Measurements from ENCODE around the gene BTF3L4. TPM values are rescaled to one million over a fixed set of nuclear protein-coding genes. Genes with fewer than 3 reads are reported as not detected.
A peak's percentile ranks its signal among the peaks of the same experiment; 100 is the strongest.
"Not testable (repeated sequence)": the region's sequence is repeated elsewhere in the genome, so short reads cannot be mapped to it uniquely, and the experiment has no call there.

BTF3L4 gene
- total RNA-seq, 1 donor, result 76.4 TPM

DNA sequence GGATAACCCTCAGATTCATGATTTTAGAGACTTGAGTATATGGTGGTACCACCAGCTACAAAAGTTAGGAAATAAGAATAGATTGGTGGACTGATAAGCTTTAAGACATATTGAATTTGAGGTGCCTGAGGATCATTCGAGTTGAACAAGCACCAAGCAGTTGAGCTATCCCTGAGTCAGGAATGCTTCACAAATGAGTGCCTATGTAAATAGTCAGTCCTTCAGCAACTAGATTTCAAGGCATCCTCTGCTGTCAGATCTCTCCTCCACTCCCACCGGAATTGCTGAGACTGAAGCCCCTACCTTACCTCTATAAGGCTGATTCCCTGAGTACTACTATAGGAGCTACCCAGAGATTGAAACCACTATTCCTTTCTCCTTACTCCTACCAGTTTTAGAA lies 7.1 kb downstream of the BTF3L4 start:
- DNase-seq (ENCODE audit: low read depth), result no peak
- TF ChIP-seq, protein P1, sequence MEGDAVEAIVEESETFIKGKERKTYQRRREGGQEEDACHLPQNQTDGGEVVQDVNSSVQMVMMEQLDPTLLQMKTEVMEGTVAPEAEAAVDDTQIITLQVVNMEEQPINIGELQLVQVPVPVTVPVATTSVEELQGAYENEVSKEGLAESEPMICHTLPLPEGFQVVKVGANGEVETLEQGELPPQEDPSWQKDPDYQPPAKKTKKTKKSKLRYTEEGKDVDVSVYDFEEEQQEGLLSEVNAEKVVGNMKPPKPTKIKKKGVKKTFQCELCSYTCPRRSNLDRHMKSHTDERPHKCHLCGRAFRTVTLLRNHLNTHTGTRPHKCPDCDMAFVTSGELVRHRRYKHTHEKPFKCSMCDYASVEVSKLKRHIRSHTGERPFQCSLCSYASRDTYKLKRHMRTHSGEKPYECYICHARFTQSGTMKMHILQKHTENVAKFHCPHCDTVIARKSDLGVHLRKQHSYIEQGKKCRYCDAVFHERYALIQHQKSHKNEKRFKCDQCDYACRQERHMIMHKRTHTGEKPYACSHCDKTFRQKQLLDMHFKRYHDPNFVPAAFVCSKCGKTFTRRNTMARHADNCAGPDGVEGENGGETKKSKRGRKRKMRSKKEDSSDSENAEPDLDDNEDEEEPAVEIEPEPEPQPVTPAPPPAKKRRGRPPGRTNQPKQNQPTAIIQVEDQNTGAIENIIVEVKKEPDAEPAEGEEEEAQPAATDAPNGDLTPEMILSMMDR (IDR thresholded peaks at IDR 0.05; ENCODE audit: insufficient read depth, low read depth, low read length), result no peak
- H3K4me3 ChIP-seq (ENCODE audit: low read depth, low read length), result no peak overlapping the region

DNA sequence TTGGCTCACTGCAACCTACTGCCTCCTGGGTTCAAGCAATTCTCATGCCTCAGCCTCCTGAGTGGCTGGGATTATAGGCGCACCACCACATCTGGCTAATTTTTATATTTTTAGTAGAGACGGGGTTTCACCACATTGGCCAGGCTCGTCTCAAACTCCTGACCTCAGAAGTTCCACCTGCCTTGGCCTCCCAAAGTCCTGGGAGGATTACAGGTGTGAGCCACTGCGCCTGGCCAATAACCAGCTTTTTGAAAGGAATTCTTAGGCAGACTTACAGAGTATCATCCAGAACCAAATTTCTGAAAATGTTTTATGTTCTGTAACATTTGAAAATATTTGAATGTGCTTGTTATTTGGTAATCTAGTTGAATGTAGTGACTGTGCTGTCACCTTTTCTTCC lies 14.6 kb downstream of the BTF3L4 start:
- TF ChIP-seq, protein P1 (IDR thresholded peaks at IDR 0.05; ENCODE audit: insufficient read depth, low read depth, low read length), result no peak
- no peak overlapping the region for H3K4me3 ChIP-seq (ENCODE audit: low read depth, low read length)
- DNase-seq (ENCODE audit: low read depth), result no peak

DNA sequence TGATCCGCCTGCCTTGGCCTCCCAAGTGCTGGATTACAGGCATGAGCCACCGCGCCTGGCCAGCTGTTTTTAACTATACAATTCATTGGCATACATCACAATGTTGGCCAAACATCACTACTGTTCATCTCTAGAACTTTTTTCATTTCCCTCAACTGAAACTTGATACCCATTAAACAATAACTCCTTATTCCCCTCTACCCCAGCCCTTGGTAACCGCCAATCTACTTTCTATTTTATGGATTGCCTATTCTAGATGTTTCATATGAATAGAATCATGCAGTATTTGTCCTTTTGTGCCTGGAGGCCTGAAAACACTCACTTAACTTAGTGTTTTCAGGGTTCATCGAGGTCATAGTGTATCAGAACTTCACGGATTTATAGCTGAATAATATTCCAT lies 16.2 kb downstream of the BTF3L4 start:
- H3K4me3 ChIP-seq (ENCODE audit: low read depth, low read length), result no peak overlapping the region
- TF ChIP-seq, protein P1 (IDR thresholded peaks at IDR 0.05; ENCODE audit: insufficient read depth, low read depth, low read length), result no peak
- no peak for DNase-seq (ENCODE audit: low read depth)

DNA sequence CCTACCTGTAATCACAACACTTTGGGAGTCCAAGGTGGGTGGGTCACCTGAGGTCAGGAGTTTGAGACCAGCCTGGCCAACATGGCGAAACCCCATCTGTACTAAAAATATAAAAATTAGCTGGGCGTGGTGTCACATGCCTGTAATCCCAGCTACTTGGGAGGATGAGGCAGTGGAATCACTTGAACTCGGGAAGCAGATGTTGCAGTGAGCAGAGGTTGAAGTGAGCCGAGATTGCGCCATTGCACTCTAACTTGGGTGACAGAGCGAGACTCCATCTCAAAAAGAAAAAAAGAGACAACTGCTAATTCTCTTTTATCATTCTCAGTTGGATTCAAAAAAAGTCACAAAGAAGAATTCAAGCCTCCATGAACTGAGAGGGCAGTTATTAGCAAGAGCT lies 21.2 kb downstream of the BTF3L4 start:
- DNase-seq (ENCODE audit: low read depth), result peak; percentile 18

DNA sequence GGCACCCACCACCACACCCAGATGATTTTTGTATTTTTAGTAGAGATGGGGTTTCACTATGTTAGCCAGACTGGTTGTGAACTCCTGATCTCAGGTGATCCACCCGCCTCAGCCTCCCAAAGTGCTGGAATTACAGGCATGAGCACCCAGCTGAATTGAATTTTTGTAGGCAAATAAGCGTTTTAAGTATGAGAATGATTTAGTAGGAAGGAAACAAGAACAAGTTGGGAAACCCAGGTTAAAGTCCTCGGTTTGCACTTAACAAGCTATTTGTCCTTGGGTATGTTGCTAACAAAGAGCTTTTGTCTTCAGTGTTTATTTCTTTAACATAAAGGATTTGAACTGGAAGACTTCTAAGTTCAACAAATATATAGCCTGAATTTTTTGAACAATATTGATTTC lies 23.9 kb downstream of the BTF3L4 start:
- TF ChIP-seq, protein P1 (IDR thresholded peaks at IDR 0.05; ENCODE audit: insufficient read depth, low read depth, low read length), result no peak
- H3K4me3 ChIP-seq (ENCODE audit: low read depth, low read length), result no peak overlapping the region

More for the DNA sequence above, 21.2 kb downstream of the BTF3L4 start:
- H3K4me3 ChIP-seq (ENCODE audit: low read depth, low read length), result not testable (repeated sequence)

DNA sequence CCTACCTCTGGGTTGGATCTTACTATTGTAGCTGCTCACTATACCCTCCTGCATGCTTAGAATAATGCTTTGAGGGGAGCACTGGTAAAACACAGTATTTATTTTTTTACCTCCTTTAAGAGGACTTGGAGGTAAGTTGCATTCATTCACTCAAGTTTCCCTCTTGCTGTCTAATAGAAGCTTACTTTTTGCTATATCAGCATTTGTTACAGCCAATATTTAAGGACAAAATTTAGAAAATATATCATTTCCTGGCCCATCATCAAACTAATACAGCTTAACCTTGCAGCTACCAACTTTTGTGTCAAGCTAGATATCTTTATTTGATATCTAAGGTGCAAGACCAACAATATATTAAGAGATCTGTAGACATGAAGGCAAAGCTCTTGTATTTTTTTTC lies 31.8 kb downstream of the BTF3L4 start:
- DNase-seq (ENCODE audit: low read depth); H3K4me3 ChIP-seq (ENCODE audit: low read depth, low read length): not testable (repeated sequence)

More for the DNA sequence above, 23.9 kb downstream of the BTF3L4 start:
- no peak for DNase-seq (ENCODE audit: low read depth)

DNA sequence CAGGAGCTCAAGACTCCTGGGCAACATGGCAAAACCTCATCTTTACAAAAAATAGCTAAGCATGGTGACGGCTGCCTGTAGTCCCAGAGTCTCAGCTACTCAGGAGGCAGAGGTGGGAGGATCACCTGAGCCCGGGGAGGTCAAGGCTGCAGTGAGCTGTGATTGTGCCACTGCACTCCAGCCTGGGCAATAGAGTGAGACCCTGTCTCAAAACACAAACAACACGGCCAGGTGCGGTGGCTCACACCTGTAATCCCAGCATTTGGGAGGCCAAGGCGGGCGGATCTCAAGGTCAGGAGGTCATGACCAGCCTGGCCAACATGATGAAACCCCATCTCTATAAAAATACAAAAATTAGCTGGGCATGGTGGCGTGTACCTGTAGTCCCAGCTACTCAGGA lies 38.2 kb downstream of the BTF3L4 start:
- not testable (repeated sequence) for H3K4me3 ChIP-seq (ENCODE audit: low read depth, low read length); DNase-seq (ENCODE audit: low read depth)

DNA sequence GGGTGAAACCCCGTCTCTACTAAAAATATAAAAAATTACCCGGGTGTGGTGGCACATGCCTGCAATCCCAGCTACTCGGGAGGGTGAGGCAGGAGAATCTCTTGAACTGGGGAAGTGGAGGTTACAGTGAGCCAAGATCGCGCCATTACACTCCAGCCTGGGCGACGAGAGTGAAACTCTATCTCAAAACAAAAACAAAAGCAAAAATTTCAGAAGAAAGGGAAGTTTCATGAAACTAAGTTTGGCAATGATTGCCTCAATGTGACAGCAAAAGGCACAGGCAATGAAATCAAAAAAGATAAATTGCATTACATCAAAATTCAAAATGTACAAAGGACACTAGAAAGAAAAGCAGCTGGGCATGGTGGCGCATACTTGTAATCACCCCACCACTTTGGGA lies 40.1 kb downstream of the BTF3L4 start:
- H3K4me3 ChIP-seq (ENCODE audit: low read depth, low read length), result no peak overlapping the region
- no peak for DNase-seq (ENCODE audit: low read depth)
- TF ChIP-seq, protein P1 (IDR thresholded peaks at IDR 0.05; ENCODE audit: insufficient read depth, low read depth, low read length), result no peak

All from fibroblast of villous mesenchyme (primary cell).